SK-N-SH treated with all-trans-retinoic acid at 6 μM for 48 hours (cell line): ENCODE results near the gene ANXA5.

Experiments
- ATAC-seq: fragments of 200-7000 bp; cut with Tn5 transposase; 3 replicates; pipeline ENCODE4 v1.9.1; 2020; ENCODE audit warnings: mild to moderate bottlenecking, moderate library complexity
- ARNTL ChIP-seq: fragments of 450-650 bp; formaldehyde crosslinking; IDR thresholded peaks from 2 replicates; pipeline ENCODE4 v1.5.0; 2020; ENCODE audit warnings: low read depth, mild to moderate bottlenecking, moderate library complexity, borderline replicate concordance
- BACH2 ChIP-seq: fragments of 250-450 bp; sonication (Bioruptor Pico); IDR thresholded peaks from 2 replicates; pipeline ENCODE4 v1.9.0; 2021; ENCODE audit warnings: mild to moderate bottlenecking, borderline replicate concordance
- CREB5 ChIP-seq: fragments of 250-450 bp; sonication (Bioruptor Pico); IDR thresholded peaks from 2 replicates; pipeline ENCODE4 v1.5.1; 2020; ENCODE audit warnings: low read depth, mild to moderate bottlenecking, moderate library complexity
- CSDC2 ChIP-seq: fragments of 250-450 bp; sonication (Bioruptor Pico); IDR thresholded peaks from 2 replicates; pipeline ENCODE4 v1.5.0; 2020; ENCODE audit warnings: mild to moderate bottlenecking, moderate library complexity
- ESRRG ChIP-seq: fragments of 250-450 bp; sonication (Bioruptor Pico); IDR thresholded peaks from 2 replicates; pipeline ENCODE4 v1.6.1; 2021; ENCODE audit warnings: mild to moderate bottlenecking
- GLIS3 ChIP-seq: fragments of 250-450 bp; sonication (Bioruptor Pico); IDR thresholded peaks from 2 replicates; pipeline ENCODE4 v1.5.0; 2020; ENCODE audit warnings: mild to moderate bottlenecking, moderate library complexity
- ISL1 ChIP-seq: fragments of 250-450 bp; sonication (Bioruptor Pico); IDR thresholded peaks from 2 replicates; pipeline ENCODE4 v2.1.2; 2022; ENCODE audit warnings: mild to moderate bottlenecking, moderate library complexity
- OSR1 ChIP-seq: fragments of 250-450 bp; sonication (Bioruptor Pico); IDR thresholded peaks from 2 replicates; pipeline ENCODE4 v1.8.0; 2022; ENCODE audit warnings: moderate library complexity, mild to moderate bottlenecking, inconsistent platforms
- PATZ1 ChIP-seq: fragments of 250-450 bp; sonication (Bioruptor Pico); IDR thresholded peaks from 2 replicates; pipeline ENCODE4 v1.8.0; 2020; ENCODE audit warnings: mild to moderate bottlenecking, moderate library complexity, borderline replicate concordance
- PPARA ChIP-seq: fragments of 250-450 bp; sonication (Bioruptor Pico); IDR thresholded peaks from 2 replicates; pipeline ENCODE4 v1.5.0; 2020; ENCODE audit warnings: mild to moderate bottlenecking, borderline replicate concordance
- RARB ChIP-seq: fragments of 250-450 bp; sonication (Bioruptor Pico); IDR thresholded peaks from 2 replicates; pipeline ENCODE4 v1.8.0; 2021; ENCODE audit warnings: mild to moderate bottlenecking, moderate library complexity
- SNAI2 ChIP-seq: fragments of 250-450 bp; sonication (Bioruptor Pico); IDR thresholded peaks from 2 replicates; pipeline ENCODE4 v1.5.0; 2020; ENCODE audit warnings: mild to moderate bottlenecking, moderate library complexity
- TCF4 ChIP-seq: fragments of 250-450 bp; sonication (Bioruptor Pico); IDR thresholded peaks from 2 replicates; pipeline ENCODE4 v1.8.0; 2021; ENCODE audit warnings: mild to moderate bottlenecking, moderate library complexity, borderline replicate concordance
- TOX ChIP-seq: fragments of 250-450 bp; sonication (Bioruptor Pico); IDR thresholded peaks from 2 replicates; pipeline ENCODE4 v1.8.0; 2021; ENCODE audit warnings: mild to moderate bottlenecking, moderate library complexity, borderline replicate concordance
- ZC3H10 ChIP-seq: fragments of 250-450 bp; sonication (Bioruptor Pico); IDR thresholded peaks from 2 replicates; pipeline ENCODE4 v1.5.1; 2021; ENCODE audit warnings: mild to moderate bottlenecking, moderate library complexity
- ZFP3 ChIP-seq: fragments of 250-450 bp; sonication (Bioruptor Pico); IDR thresholded peaks from 2 replicates; pipeline ENCODE4 v1.5.0; 2020; ENCODE audit warnings: mild to moderate bottlenecking, moderate library complexity
- ZFP30 ChIP-seq: fragments of 450-650 bp; formaldehyde crosslinking; IDR thresholded peaks from 2 replicates; pipeline ENCODE4 v1.5.0; 2022; ENCODE audit warnings: mild to moderate bottlenecking, moderate library complexity
- ZNF565 ChIP-seq: fragments of 450-650 bp; formaldehyde crosslinking; conservative IDR thresholded peaks from 2 replicates; pipeline ENCODE4 v1.5.0; 2020; ENCODE audit warnings: low read depth, mild to moderate bottlenecking, moderate library complexity
- ZNF70 ChIP-seq: fragments of 450-650 bp; formaldehyde crosslinking; IDR thresholded peaks from 2 replicates; pipeline ENCODE4 v1.5.0; 2020; ENCODE audit warnings: mild to moderate bottlenecking, moderate library complexity
- ZNF8 ChIP-seq: fragments of 450-650 bp; formaldehyde crosslinking; IDR thresholded peaks from 2 replicates; pipeline ENCODE4 v1.5.0; 2020; ENCODE audit warnings: mild to moderate bottlenecking, moderate library complexity
- TF ChIP-seq, protein P1 (sequence below): fragments of 250-450 bp; sonication (Bioruptor Pico); IDR thresholded peaks from 2 replicates; pipeline ENCODE4 v1.5.1; 2021; ENCODE audit warnings: mild to moderate bottlenecking, moderate library complexity
- TF ChIP-seq, protein P2 (sequence below): fragments of 250-450 bp; sonication (Bioruptor Pico); IDR thresholded peaks from 2 replicates; pipeline ENCODE4 v1.8.0; 2021; ENCODE audit warnings: low read depth, mild to moderate bottlenecking, moderate library complexity, borderline replicate concordance
- TF ChIP-seq, protein P3 (sequence below): fragments of 250-450 bp; sonication (Bioruptor Pico); IDR thresholded peaks from 2 replicates; pipeline ENCODE4 v1.5.0; 2020; ENCODE audit warnings: mild to moderate bottlenecking, moderate library complexity

The ANXA5 gene

DNA sequence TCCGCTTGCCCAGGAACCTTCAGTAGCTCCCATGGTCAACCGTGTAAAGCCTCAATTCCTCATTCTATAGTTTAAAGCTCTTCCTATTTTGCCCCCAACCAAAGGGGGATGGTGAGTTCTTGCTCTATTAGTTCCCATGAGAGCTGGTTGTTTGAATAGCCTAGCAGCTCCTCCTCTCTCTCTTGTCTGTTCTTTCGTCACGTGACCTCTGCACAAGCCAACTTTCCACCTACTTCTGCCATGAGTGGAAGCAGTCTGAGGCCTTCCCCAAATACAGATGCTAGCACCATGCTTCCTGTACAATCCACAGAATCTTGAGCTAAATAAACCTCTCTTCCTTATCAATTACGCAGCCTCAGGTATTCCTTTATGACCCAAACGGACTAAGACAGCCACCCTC, 42.8 kb downstream of the ANXA5 start:
- TF ChIP-seq, protein P1, sequence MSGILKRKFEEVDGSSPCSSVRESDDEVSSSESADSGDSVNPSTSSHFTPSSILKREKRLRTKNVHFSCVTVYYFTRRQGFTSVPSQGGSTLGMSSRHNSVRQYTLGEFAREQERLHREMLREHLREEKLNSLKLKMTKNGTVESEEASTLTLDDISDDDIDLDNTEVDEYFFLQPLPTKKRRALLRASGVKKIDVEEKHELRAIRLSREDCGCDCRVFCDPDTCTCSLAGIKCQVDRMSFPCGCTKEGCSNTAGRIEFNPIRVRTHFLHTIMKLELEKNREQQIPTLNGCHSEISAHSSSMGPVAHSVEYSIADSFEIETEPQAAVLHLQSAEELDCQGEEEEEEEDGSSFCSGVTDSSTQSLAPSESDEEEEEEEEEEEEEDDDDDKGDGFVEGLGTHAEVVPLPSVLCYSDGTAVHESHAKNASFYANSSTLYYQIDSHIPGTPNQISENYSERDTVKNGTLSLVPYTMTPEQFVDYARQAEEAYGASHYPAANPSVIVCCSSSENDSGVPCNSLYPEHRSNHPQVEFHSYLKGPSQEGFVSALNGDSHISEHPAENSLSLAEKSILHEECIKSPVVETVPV (CRISPR knock-in tag), result no peak
- TF ChIP-seq BACH2 (CRISPR knock-in tag) (no peak), ZNF70 (CRISPR knock-in tag) (no peak)
- no peak for ATAC-seq

GRCh38 chr4:121653214-121653613, 43.6 kb downstream of the ANXA5 start:
- ATAC-seq, result no peak
- TF ChIP-seq CSDC2 (CRISPR knock-in tag) (no peak), GLIS3 (no peak), ZFP30 (CRISPR knock-in tag) (no peak), ZNF8 (CRISPR knock-in tag) (no peak), BACH2 (CRISPR knock-in tag) (no peak), CREB5 (no peak), TCF4 (CRISPR knock-in tag) (no peak), RARB (CRISPR knock-in tag) (no peak), ZNF70 (CRISPR knock-in tag) (no peak), ARNTL (no peak), ZFP3 (CRISPR knock-in tag) (no peak), PPARA (no peak), TOX (CRISPR knock-in tag) (no peak), ZC3H10 (CRISPR knock-in tag) (no peak), PATZ1 (CRISPR knock-in tag) (no peak)
- TF ChIP-seq, protein P1 (CRISPR knock-in tag), result no peak
- TF ChIP-seq, protein P2, sequence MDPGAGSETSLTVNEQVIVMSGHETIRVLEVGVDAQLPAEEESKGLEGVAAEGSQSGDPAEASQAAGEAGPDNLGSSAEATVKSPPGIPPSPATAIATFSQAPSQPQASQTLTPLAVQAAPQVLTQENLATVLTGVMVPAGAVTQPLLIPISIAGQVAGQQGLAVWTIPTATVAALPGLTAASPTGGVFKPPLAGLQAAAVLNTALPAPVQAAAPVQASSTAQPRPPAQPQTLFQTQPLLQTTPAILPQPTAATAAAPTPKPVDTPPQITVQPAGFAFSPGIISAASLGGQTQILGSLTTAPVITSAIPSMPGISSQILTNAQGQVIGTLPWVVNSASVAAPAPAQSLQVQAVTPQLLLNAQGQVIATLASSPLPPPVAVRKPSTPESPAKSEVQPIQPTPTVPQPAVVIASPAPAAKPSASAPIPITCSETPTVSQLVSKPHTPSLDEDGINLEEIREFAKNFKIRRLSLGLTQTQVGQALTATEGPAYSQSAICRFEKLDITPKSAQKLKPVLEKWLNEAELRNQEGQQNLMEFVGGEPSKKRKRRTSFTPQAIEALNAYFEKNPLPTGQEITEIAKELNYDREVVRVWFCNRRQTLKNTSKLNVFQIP (CRISPR knock-in tag), result no peak

DNA sequence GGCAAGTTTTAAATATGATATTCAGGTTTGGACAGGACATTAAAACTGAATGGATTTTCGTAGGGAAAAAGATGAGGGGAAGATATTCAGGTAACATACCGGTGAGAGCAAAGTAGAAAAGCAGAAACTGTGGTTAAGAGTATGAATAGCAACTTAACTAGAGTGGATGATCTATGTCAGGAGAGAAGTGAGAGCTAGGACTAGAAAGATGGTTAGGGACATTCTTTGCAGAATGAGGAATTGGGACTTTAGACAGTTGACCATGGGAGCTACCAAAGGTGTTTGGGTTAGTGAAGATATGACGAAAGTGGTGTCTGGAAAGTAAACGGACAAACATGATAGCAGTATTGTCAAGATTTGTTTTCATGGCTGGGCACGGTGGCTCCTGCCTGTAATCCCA, 45.2 kb downstream of the ANXA5 start:
- TF ChIP-seq GLIS3, result no peak
- ATAC-seq, result no peak

GRCh38 chr4:121650741-121651140, 46.0 kb downstream of the ANXA5 start:
- no peak for TF ChIP-seq ZNF70 (CRISPR knock-in tag)
- no peak for ATAC-seq

DNA sequence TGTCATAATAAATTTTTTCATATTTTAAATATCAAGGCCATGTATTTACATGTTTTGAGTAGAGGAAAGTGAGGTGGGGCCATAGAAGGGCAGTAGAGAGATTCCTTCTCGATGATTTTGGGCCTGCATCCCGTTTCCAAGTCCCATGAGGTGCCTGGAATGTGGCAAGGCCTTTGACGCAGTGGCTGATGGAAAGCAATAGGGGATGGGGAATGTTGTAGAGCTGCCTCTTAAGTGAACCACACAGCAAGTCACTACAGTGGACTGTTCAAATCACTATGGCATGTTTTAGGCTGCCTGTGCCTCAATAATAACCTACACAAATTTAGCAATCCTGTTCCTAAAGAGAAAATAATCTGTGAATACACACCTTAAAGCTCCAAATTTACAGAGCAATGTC, 48.3 kb downstream of the ANXA5 start:
- ATAC-seq, result no peak
- TF ChIP-seq ISL1 (no peak), OSR1 (CRISPR knock-in tag) (no peak), TCF4 (CRISPR knock-in tag) (no peak), PPARA (no peak), SNAI2 (CRISPR knock-in tag) (no peak), CSDC2 (CRISPR knock-in tag) (no peak), ZNF70 (CRISPR knock-in tag) (no peak), ZNF8 (CRISPR knock-in tag) (no peak), ZFP30 (CRISPR knock-in tag) (no peak), ESRRG (CRISPR knock-in tag) (no peak), TOX (CRISPR knock-in tag) (no peak), ZFP3 (CRISPR knock-in tag) (no peak), ARNTL (no peak), RARB (CRISPR knock-in tag) (no peak), ZNF565 (CRISPR knock-in tag) (no peak), GLIS3 (no peak), ZC3H10 (CRISPR knock-in tag) (no peak), CREB5 (no peak)
- TF ChIP-seq, protein P3, sequence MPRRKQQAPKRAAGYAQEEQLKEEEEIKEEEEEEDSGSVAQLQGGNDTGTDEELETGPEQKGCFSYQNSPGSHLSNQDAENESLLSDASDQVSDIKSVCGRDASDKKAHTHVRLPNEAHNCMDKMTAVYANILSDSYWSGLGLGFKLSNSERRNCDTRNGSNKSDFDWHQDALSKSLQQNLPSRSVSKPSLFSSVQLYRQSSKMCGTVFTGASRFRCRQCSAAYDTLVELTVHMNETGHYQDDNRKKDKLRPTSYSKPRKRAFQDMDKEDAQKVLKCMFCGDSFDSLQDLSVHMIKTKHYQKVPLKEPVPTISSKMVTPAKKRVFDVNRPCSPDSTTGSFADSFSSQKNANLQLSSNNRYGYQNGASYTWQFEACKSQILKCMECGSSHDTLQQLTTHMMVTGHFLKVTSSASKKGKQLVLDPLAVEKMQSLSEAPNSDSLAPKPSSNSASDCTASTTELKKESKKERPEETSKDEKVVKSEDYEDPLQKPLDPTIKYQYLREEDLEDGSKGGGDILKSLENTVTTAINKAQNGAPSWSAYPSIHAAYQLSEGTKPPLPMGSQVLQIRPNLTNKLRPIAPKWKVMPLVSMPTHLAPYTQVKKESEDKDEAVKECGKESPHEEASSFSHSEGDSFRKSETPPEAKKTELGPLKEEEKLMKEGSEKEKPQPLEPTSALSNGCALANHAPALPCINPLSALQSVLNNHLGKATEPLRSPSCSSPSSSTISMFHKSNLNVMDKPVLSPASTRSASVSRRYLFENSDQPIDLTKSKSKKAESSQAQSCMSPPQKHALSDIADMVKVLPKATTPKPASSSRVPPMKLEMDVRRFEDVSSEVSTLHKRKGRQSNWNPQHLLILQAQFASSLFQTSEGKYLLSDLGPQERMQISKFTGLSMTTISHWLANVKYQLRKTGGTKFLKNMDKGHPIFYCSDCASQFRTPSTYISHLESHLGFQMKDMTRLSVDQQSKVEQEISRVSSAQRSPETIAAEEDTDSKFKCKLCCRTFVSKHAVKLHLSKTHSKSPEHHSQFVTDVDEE (CRISPR knock-in tag), result no peak
